Large intestine (tissue), 3 donors: ENCODE results near the gene CORO6. TPM values are rescaled to one million over a fixed set of nuclear protein-coding genes. Genes with fewer than 3 reads are reported as not detected.

Experiments
- DNase-seq, 2 donors: peaks; one replicate each; pipeline versions ENCODE4 v3.0.0 to v3.0.0-alpha.2; 2013
- H3K27ac ChIP-seq: one replicate; pipeline ENCODE4 v1.5.1; 2013; ENCODE audit warnings: low read length
- H3K27me3 ChIP-seq: 2 replicates; pipeline ENCODE4 v1.6.1; 2013; ENCODE audit warnings: low read length; ENCODE audit not compliant: control insufficient read depth, insufficient read depth
- H3K36me3 ChIP-seq: 2 replicates; pipeline ENCODE4 v1.6.1; 2013; ENCODE audit warnings: low read length; ENCODE audit not compliant: control insufficient read depth, insufficient read depth
- H3K4me1 ChIP-seq: one replicate; pipeline ENCODE4 v1.6.1; 2013; ENCODE audit warnings: low read length; ENCODE audit not compliant: control insufficient read depth, insufficient read depth
- H3K4me3 ChIP-seq: one replicate; pipeline ENCODE4 v1.5.1; 2013; ENCODE audit warnings: low read length
- H3K9me3 ChIP-seq: one replicate; pipeline ENCODE4 v1.6.1; 2013; ENCODE audit warnings: mild to moderate bottlenecking, low read depth, low read length, moderate library complexity; ENCODE audit not compliant: control insufficient read depth
- WGBS: methylation state at CpG from one replicate; pipeline ENCODE4 v1.1.5; 2013; ENCODE audit warnings: low lambda C conversion rate; ENCODE audit not compliant: insufficient coverage; 5-methylcytosine and 5-hydroxymethylcytosine counted together
- polyA plus RNA-seq: library from polyadenylated mRNA; unstranded; fragments of 120-200 nt; gene quantifications from one replicate; pipeline ENCODE4 v1.2.1, GENCODE V29; 2013

The CORO6 gene
- polyA plus RNA-seq, 1 donor = 2.3 TPM

GRCh38 chr17:29565643-29566472 is 56.9 kb downstream of the CORO6 start:
- H3K9me3 ChIP-seq = no peaks in the 10 kb centered on the region
- DNase-seq = peak; percentile 60 to 78
- peaks cover 7% of the 10 kb centered on the region for H3K27me3 ChIP-seq
- no CpG with 5 or more reads among the region's 55 CpGs for WGBS
- H3K4me1 ChIP-seq = peaks cover 40% of the 10 kb centered on the region
- peak overlapping the region; percentile 71 for H3K4me3 ChIP-seq
- H3K36me3 ChIP-seq = peaks cover 21% of the 10 kb centered on the region
- peak overlapping the region; percentile 87 for H3K27ac ChIP-seq

Other genes with a start within 250 kb of the CORO6 start
- 22.2 TPM for gene TAOK1, start 232.5 kb downstream of the CORO6 start, polyA plus RNA-seq
- gene ABHD15, start 55.9 kb downstream of the CORO6 start, polyA plus RNA-seq = 25.6 TPM
- 77.0 TPM for gene TP53I13, start 54.2 kb downstream of the CORO6 start, polyA plus RNA-seq
- gene GIT1, start 33.3 kb downstream of the CORO6 start, polyA plus RNA-seq = 37.6 TPM
- gene ANKRD13B, start 29.8 kb downstream of the CORO6 start, polyA plus RNA-seq = 8.2 TPM